GM12873 (cell line): ENCODE results near the gene ELMO1.

Source experiments
- CTCF ChIP-seq: IDR thresholded peaks from 2 replicates; pipeline ENCODE4 v1.5.1; 2012; ENCODE audit warnings: low read depth, mild to moderate bottlenecking, moderate library complexity, low read length, control low read depth; ENCODE audit not compliant: insufficient read depth; ENCODE audit errors: missing control alignments

The ELMO1 gene

GRCh38 chr7:37113661-37114355, 334.9 kb downstream of the ELMO1 start:
- TF ChIP-seq CTCF, result no peak

GRCh38 chr7:37112876-37113275, 335.8 kb downstream of the ELMO1 start:
- TF ChIP-seq CTCF, result no peak

GRCh38 chr7:37112218-37112617, 336.4 kb downstream of the ELMO1 start:
- no peak for TF ChIP-seq CTCF

GRCh38 chr7:37111459-37111858, 337.2 kb downstream of the ELMO1 start:
- TF ChIP-seq CTCF, result no peak

- TF ChIP-seq CTCF, result no peak
Measured at GRCh38 chr7:37110660-37111424, 337.8 kb downstream of the ELMO1 start.

- TF ChIP-seq CTCF, result no peak
Measured at GRCh38 chr7:37109843-37110242, 338.8 kb downstream of the ELMO1 start.

- TF ChIP-seq CTCF, result no peak
Measured at GRCh38 chr7:37109016-37109683, 339.5 kb downstream of the ELMO1 start.
